Pancreas (tissue), 10 donors: ENCODE data around the gene MORN4. TPM values are rescaled to one million over a fixed set of nuclear protein-coding genes. Genes with fewer than 3 reads are reported as not detected.

Experiments used
- ATAC-seq, 4 donors: fragments of 200-7000 bp; cut with Tn5 transposase; one replicate each; pipeline versions ENCODE4 v1.8.0 to v1.9.1; 2020; ENCODE audit warnings: mild to moderate bottlenecking in 4 of 4, moderate library complexity in 4 of 4
- DNase-seq, 6 donors: peaks; one replicate each; pipeline ENCODE4 v3.0.0-alpha.2; 2020
- FAIRE-seq: peaks from 2 replicates; lab custom pipeline; 2012; peaks lifted over from hg19 to GRCh38; lab: Jason Lieb, UNC
- H3K27ac ChIP-seq, 4 donors: fragments of 200-600 bp; sonication (generic); 1 replicate in 3 of 4; 2 replicates in 1 of 4; pipeline versions ENCODE4 v1.5.0 to v1.8.0; 2020
- H3K27me3 ChIP-seq, 4 donors: fragments of 200-600 bp; one replicate each; pipeline ENCODE4 v1.8.0; 2021
- H3K36me3 ChIP-seq, 3 donors: fragments of 200-600 bp; sonication (generic) in 1 of 3; one replicate each; pipeline versions ENCODE4 v1.5.0 to v1.8.0; 2020 to 2021
- H3K4me1 ChIP-seq, 3 donors: fragments of 200-600 bp; one replicate each; pipeline ENCODE4 v1.8.0; 2021
- H3K4me3 ChIP-seq, 4 donors: fragments of 200-600 bp; sonication (generic) in 2 of 4; one replicate each; pipeline versions ENCODE4 v1.5.0 to v1.8.0; 2020 to 2021
- H3K9me3 ChIP-seq, 4 donors: fragments of 200-600 bp; one replicate each; pipeline ENCODE4 v1.8.0; 2021
- WGBS, 2 donors: extraction: QIAGEN DNeasy Blood & Tissue Kit; methylation state at CpG; one replicate each; pipeline ENCODE4 v1.1.7; 2013; 5-methylcytosine and 5-hydroxymethylcytosine counted together
- intact Hi-C, 3 donors: fragments of 100-400 bp; cut with DNase I; formaldehyde crosslinking; loops; one replicate each; pipeline versions ENCODE4 v1.11.1 to v1.14.2; 2022
- polyA plus RNA-seq, 2 donors: library from polyadenylated mRNA; stranded (reverse); fragments of 200-250 nt; gene quantifications; one replicate each; pipeline ENCODE4 v1.2.3, GENCODE V29; 2013
- total RNA-seq, 6 donors: library from RNA; stranded (reverse); fragmentation: NEBNext Ultra II Directional in 4 of 6; extraction: Animal tissue kit (Norgen Biotek cat#: 25700) in 4 of 6; gene quantifications; one replicate each; pipeline versions ENCODE4 v1.2.1 to v1.2.4, GENCODE V29; 2021 to 2023
- TF ChIP-seq, protein P1 (sequence below), 4 donors: fragments of 200-600 bp; sonication (generic) in 3 of 4; IDR thresholded peaks; one replicate each; pipeline versions ENCODE4 v1.5.0 to v1.8.0; 2021; ENCODE audit warnings: antibody characterized with exemption in 4 of 4
- donor health status: healthy with polysubstance abuse.
- donor health status: DM: no; HTN: no; CAD: no; lungs with moderate emphysema.
- donor health status: DM: no; HTN: no; CAD: no.
- donor health status: control.
- donor health status: control.
- donor health status: Bipolar disorder and iron deficiency.
- donor health status: DM: yes; HTN: yes; CAD: no.
- donor health status: DM: no; HTN: no; CAD: no.
- donor health status: DM: no; HTN: no; CAD: no.
- donor health status: DM: yes; HTN: yes; CAD: no.

The MORN4 gene
- total and polyA plus RNA-seq, 8 donors: 3.3 to 8.9 (median 4.7) TPM

DNA sequence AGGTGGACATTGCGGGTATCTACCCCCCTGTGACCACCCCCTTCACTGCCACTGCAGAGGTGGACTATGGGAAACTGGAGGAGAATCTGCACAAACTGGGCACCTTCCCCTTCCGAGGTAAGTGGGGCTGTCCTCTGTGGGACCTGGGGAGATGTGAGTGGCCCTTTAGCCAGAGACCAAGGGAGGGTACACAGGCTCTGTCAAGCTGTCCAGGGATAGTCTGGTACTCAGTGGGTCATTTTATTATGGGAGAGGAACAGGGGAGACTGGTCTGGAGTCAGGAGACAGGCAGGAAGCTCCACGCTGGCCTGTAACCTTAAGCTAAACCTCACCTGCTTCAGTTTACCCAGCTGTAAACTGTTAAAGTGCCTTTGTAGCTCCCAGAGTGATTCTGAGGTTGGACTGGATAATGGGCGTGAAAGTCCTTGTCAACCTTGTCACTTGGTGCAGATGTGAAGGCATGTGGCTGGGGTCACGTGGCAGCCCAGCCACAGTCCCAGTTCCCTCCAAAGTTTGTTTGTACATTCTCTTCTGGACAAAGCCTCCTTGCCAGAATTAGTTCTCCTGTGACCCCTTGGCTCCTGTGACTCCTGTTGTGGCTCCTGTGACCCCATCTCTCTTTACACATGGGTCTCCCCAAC, 48.4 kb downstream of the MORN4 start:
- intact Hi-C loops: no loop called here
- FAIRE-seq (no peak), DNase-seq (peak in 1 of 6 donors; percentile 29), ATAC-seq (peak in 3 of 4 donors; percentile 29 to 43 (median 32))
- no peaks in the 10 kb centered on the region for H3K9me3 ChIP-seq
- peak overlapping the region in 2 of 4 donors; percentile 5 to 17 for H3K4me3 ChIP-seq
- TF ChIP-seq, protein P1, sequence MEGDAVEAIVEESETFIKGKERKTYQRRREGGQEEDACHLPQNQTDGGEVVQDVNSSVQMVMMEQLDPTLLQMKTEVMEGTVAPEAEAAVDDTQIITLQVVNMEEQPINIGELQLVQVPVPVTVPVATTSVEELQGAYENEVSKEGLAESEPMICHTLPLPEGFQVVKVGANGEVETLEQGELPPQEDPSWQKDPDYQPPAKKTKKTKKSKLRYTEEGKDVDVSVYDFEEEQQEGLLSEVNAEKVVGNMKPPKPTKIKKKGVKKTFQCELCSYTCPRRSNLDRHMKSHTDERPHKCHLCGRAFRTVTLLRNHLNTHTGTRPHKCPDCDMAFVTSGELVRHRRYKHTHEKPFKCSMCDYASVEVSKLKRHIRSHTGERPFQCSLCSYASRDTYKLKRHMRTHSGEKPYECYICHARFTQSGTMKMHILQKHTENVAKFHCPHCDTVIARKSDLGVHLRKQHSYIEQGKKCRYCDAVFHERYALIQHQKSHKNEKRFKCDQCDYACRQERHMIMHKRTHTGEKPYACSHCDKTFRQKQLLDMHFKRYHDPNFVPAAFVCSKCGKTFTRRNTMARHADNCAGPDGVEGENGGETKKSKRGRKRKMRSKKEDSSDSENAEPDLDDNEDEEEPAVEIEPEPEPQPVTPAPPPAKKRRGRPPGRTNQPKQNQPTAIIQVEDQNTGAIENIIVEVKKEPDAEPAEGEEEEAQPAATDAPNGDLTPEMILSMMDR (IDR thresholded peaks at IDR 0.05): no peak
- H3K27ac ChIP-seq: peak overlapping the region; percentile 74 to 83 (median 80)
- no peaks in the 10 kb centered on the region for H3K36me3 ChIP-seq
- H3K27me3 ChIP-seq: no peaks in the 10 kb centered on the region
- WGBS, 2 donors: 45 to 52% methylated on average over 5 of the region's 5 CpGs
- no peaks in the 10 kb centered on the region for H3K4me1 ChIP-seq

DNA sequence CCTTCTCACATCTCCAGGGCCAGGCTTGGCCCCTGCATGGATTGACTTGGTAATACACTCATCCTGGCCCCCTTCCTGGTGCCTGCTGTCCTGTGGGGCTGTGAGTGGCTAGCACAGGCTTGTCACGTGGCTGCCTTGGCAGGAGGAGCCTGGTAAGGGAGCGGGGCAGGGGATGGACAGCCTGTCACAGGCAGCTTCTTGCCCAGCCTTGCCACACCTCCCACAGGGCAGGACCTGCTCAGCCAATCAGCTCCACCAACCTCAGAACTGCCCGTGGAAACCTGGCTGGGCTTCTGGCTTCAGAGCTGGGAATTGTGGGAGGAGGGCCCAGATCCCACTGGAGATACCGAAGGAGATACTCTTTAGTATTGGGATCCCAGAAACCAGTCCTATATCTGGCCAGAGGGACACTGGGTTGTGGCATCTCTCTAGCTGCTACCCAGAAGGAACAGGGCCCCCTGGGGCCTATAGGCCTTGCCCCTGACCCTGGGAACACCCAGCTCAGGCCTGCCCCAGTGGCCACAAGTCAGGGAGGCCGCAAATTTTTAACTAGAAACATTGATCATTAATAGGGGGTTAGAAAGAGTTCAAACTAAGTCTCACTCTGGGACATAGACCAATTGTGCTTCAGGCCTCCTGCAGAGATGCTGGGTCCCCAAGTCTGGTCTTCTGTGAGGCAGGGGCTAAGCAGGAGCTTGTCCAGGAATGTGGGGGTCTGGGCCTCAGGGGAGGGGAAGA, 49.1 kb downstream of the MORN4 start, which contains the start of gene HOGA1:
HOGA1 (plus strand) TSS at position 330 of the 738 bp plus-strand sequence; CDS start at position 645, 315 bp downstream.
- FAIRE-seq: no peak
- peak in 5 of 6 donors; percentile 64 to 88 (median 83) for DNase-seq
- WGBS, 2 donors: 42 to 46% methylated on average over 5 of the region's 5 CpGs
- peak within 1 kb of the TSS; percentile 74 to 83 (median 80) for H3K27ac ChIP-seq
- intact Hi-C loops: no loop called here
- no peaks in the 10 kb centered on the region for H3K9me3 ChIP-seq
- TF ChIP-seq, protein P1 (IDR thresholded peaks at IDR 0.05): no peak
- H3K4me1 ChIP-seq: no peaks in the 10 kb centered on the region
- H3K27me3 ChIP-seq: no peaks in the 10 kb centered on the region
- peak within 1 kb of the TSS in 2 of 4 donors; percentile 5 to 17 for H3K4me3 ChIP-seq
- peak; percentile 90 to 95 (median 94) for ATAC-seq
- H3K36me3 ChIP-seq: no peaks in the 10 kb centered on the region

DNA sequence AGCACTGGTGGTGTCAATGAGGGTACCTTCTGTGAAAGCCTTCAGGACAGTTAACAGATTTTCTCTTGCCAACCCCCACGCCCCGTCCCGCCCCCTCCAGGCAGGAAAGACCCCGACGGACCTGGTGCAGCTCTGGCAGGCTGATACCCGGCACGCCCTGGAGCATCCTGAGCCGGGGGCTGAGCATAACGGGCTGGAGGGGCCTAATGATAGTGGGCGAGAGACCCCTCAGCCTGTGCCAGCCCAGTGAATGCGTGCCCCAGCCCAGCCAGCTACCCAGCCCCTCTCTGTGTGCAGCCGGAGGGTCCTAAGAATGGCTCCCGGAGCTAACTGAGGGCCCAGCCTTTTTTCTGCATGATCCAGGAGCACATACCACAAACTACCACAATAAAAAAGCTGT, 49.8 kb downstream of the MORN4 start:
- TF ChIP-seq, protein P1 (IDR thresholded peaks at IDR 0.05): no peak
- H3K27ac ChIP-seq: peak overlapping the region; percentile 74 to 83 (median 80)
- H3K9me3 ChIP-seq: no peaks in the 10 kb centered on the region
- no peak for FAIRE-seq
- ATAC-seq: no peak
- no peak overlapping the region for H3K4me3 ChIP-seq
- no peaks in the 10 kb centered on the region for H3K4me1 ChIP-seq
- no peak for DNase-seq
- intact Hi-C loops: no loop called here
- H3K36me3 ChIP-seq: no peaks in the 10 kb centered on the region
- WGBS, 2 donors: 88 to 96% methylated on average over 13 of the region's 13 CpGs
- H3K27me3 ChIP-seq: no peaks in the 10 kb centered on the region

DNA sequence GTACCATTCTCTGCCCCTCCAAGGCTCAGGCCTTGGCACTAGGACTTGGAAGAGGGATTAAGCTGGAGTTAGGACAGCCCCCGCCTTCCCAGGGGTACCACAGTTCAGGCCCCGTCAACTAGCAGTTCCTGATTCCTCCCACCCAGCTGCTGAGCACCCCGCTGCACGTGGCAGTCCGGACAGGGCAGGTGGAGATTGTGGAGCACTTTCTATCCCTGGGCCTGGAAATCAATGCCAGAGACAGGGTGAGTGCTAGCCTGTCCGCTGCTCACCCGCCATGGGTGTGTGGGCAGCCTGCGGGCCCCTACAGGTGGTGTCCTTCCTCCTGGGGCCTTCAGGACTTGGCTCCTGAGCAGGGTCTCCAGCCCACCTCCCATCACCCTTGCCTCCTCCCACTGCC, 51.1 kb downstream of the MORN4 start:
- no peak for ATAC-seq
- Histone ChIP-seq H3K27ac (no peak overlapping the region), H3K9me3 (no peaks in the 10 kb centered on the region), H3K4me3 (no peak overlapping the region), H3K36me3 (no peaks in the 10 kb centered on the region), H3K27me3 (no peaks in the 10 kb centered on the region), H3K4me1 (no peaks in the 10 kb centered on the region)
- WGBS, 2 donors: 89 to 92% methylated on average over 7 to 8 of the region's 8 CpGs
- FAIRE-seq: no peak
- no peak for DNase-seq
- intact Hi-C loops: no loop called here
- TF ChIP-seq, protein P1 (IDR thresholded peaks at IDR 0.05): no peak
